Germinal center (tissue), 1 donor: Measurements from ENCODE around the gene PAX2.

Experiments used
- DNase-seq: peaks from one replicate; pipeline ENCODE4 v3.0.0; 2012; ENCODE audit warnings: mixed read lengths, low spot score

Gene PAX2

GRCh38 chr10:100791369-100792058, 46.1 kb downstream of the PAX2 start:
- DNase-seq: no peak

- DNase-seq: no peak
Measured at GRCh38 chr10:100792574-100792973, 47.2 kb downstream of the PAX2 start.

- no peak for DNase-seq
Measured at GRCh38 chr10:100793055-100793454, 47.7 kb downstream of the PAX2 start.

- DNase-seq: no peak
Measured at GRCh38 chr10:100799881-100800280, 54.5 kb downstream of the PAX2 start.

- no peak for DNase-seq
Measured at GRCh38 chr10:100800931-100801330, 55.5 kb downstream of the PAX2 start.

- no peak for DNase-seq
Measured at GRCh38 chr10:100802196-100802595, 56.8 kb downstream of the PAX2 start.

- DNase-seq: no peak
Measured at GRCh38 chr10:100802607-100803006, 57.2 kb downstream of the PAX2 start.

- no peak for DNase-seq
Measured at GRCh38 chr10:100803492-100803891, 58.1 kb downstream of the PAX2 start.

GRCh38 chr10:100803908-100804307, 58.5 kb downstream of the PAX2 start:
- DNase-seq: no peak

- DNase-seq: no peak
Measured at GRCh38 chr10:100805543-100806355, 60.4 kb downstream of the PAX2 start.

GRCh38 chr10:100806356-100806645, 60.9 kb downstream of the PAX2 start:
- DNase-seq: no peak

- no peak for DNase-seq
Measured at GRCh38 chr10:100807241-100807951, 62.0 kb downstream of the PAX2 start.

- no peak for DNase-seq
Measured at GRCh38 chr10:100808876-100809275, 63.5 kb downstream of the PAX2 start.

GRCh38 chr10:100810091-100810834, 64.9 kb downstream of the PAX2 start:
- no peak for DNase-seq

GRCh38 chr10:100810835-100811116, 65.4 kb downstream of the PAX2 start:
- DNase-seq: no peak

GRCh38 chr10:100811261-100811660, 65.9 kb downstream of the PAX2 start:
- no peak for DNase-seq

GRCh38 chr10:100811752-100812750, 66.7 kb downstream of the PAX2 start:
- no peak for DNase-seq

- DNase-seq: no peak
Measured at GRCh38 chr10:100812978-100813377, 67.6 kb downstream of the PAX2 start.

- no peak for DNase-seq
Measured at GRCh38 chr10:100814751-100815474, 69.5 kb downstream of the PAX2 start.

GRCh38 chr10:100816671-100817070, 71.3 kb downstream of the PAX2 start:
- DNase-seq: no peak
